GM23338 (cell line): ENCODE data around the gene BRD9. TPM values are rescaled to one million over a fixed set of nuclear protein-coding genes. Genes with fewer than 3 reads are reported as not detected.

Experiments
- ATAC-seq: fragments of 200-7000 bp; cut with Tn5 transposase; 3 replicates; pipeline ENCODE4 v1.9.1; 2020
- DNase-seq: peaks from one replicate; pipeline ENCODE4 v3.0.0-alpha.2; 2015; ENCODE audit warnings: low spot score
- H2AFZ ChIP-seq: fragments of 200-600 bp; sonication (generic); 2 replicates; pipeline ENCODE4 v1.8.0; 2016; ENCODE audit warnings: antibody characterized with exemption, mild to moderate bottlenecking, moderate library complexity
- H3F3A ChIP-seq: fragments of 200-600 bp; sonication (generic); replicated peaks from 2 replicates; pipeline ENCODE4 v1.8.0; 2017; ENCODE audit warnings: antibody characterized with exemption, mixed run types, low read depth
- H3K27ac ChIP-seq: fragments of 200-600 bp; sonication (generic); 2 replicates; pipeline ENCODE4 v1.6.1; 2016; ENCODE audit warnings: low read depth
- H3K27me3 ChIP-seq: fragments of 200-600 bp; sonication (generic); 2 replicates; pipeline ENCODE4 v1.8.0; 2016; ENCODE audit warnings: mild to moderate bottlenecking, mixed run types, moderate library complexity; ENCODE audit not compliant: insufficient read depth
- H3K36me3 ChIP-seq: fragments of 200-600 bp; sonication (generic); 2 replicates; pipeline ENCODE4 v1.8.0; 2016; ENCODE audit warnings: mild to moderate bottlenecking; ENCODE audit not compliant: insufficient read depth
- H3K4me1 ChIP-seq: fragments of 200-600 bp; sonication (generic); 2 replicates; pipeline ENCODE4 v1.8.0; 2016; ENCODE audit warnings: mild to moderate bottlenecking, moderate library complexity; ENCODE audit not compliant: insufficient read depth
- H3K4me2 ChIP-seq: fragments of 200-600 bp; sonication (generic); 2 replicates; pipeline ENCODE4 v1.7.1; 2017; ENCODE audit warnings: mixed run types
- H3K4me3 ChIP-seq: fragments of 200-600 bp; sonication (generic); 2 replicates; pipeline ENCODE4 v1.6.1; 2016; ENCODE audit warnings: mixed run types
- H3K79me2 ChIP-seq: fragments of 200-600 bp; sonication (generic); replicated peaks from 2 replicates; pipeline ENCODE4 v1.8.0; 2017; ENCODE audit warnings: mild to moderate bottlenecking; ENCODE audit not compliant: insufficient read depth
- H3K9me2 ChIP-seq: fragments of 200-600 bp; sonication (generic); 2 replicates; pipeline ENCODE4 v1.8.0; 2017; ENCODE audit not compliant: insufficient read depth
- H4K20me1 ChIP-seq: fragments of 200-600 bp; sonication (generic); replicated peaks from 2 replicates; pipeline ENCODE4 v1.8.0; 2017; ENCODE audit warnings: mild to moderate bottlenecking; ENCODE audit not compliant: insufficient read depth
- H3K27ac Mint-ChIP-seq: 2 replicates; pipeline ENCODE4 v1.8.0; 2020; ENCODE audit warnings: inconsistent platforms, mild to moderate bottlenecking, moderate library complexity, mixed read lengths
- H3K27me3 Mint-ChIP-seq: 3 replicates; pipeline ENCODE4 v1.8.0; 2022; ENCODE audit warnings: low read depth, mild to moderate bottlenecking, moderate library complexity, mixed read lengths, inconsistent platforms; ENCODE audit not compliant: insufficient read depth, poor library complexity
- H3K36me3 Mint-ChIP-seq: 3 replicates; pipeline ENCODE4 v1.8.0; 2021; ENCODE audit warnings: low read depth, mild to moderate bottlenecking, inconsistent platforms, moderate library complexity, mixed read lengths
- H3K4me1 Mint-ChIP-seq: 3 replicates; pipeline ENCODE4 v1.8.0; 2020; ENCODE audit warnings: mild to moderate bottlenecking, inconsistent platforms, mixed read lengths
- H3K4me3 Mint-ChIP-seq: 3 replicates; pipeline ENCODE4 v1.8.0; 2021; ENCODE audit warnings: moderate library complexity, mild to moderate bottlenecking, inconsistent platforms, mixed read lengths
- H3K9me3 Mint-ChIP-seq: 3 replicates; pipeline ENCODE4 v1.8.0; 2020; ENCODE audit warnings: moderate library complexity, mild to moderate bottlenecking, inconsistent platforms, mixed read lengths
- CREB1 ChIP-seq: fragments of 250-450 bp; sonication (Bioruptor Pico); IDR thresholded peaks from 2 replicates; pipeline ENCODE4 v1.5.0; 2020; ENCODE audit warnings: low read depth, mild to moderate bottlenecking, moderate library complexity
- CTCF ChIP-seq, 2 experiments: fragments of 200-600 bp in 1 of 2; sonication (generic) in 1 of 2; conservative IDR thresholded peaks; 2 replicates each; pipeline versions ENCODE4 v1.5.1 to v1.6.1; 2016 to 2017; ENCODE audit warnings: antibody characterized with exemption in 2 of 2, low read depth in 2 of 2, mild to moderate bottlenecking in 2 of 2, moderate library complexity in 1 of 2
- ETS1 ChIP-seq: IDR thresholded peaks from 2 replicates; pipeline ENCODE4 v1.6.1; 2016; ENCODE audit warnings: antibody characterized with exemption
- EZH2 ChIP-seq: fragments of 200-600 bp; sonication (generic); IDR thresholded peaks from one replicate; pipeline ENCODE4 v1.8.0; 2017; ENCODE audit warnings: antibody characterized with exemption, mild to moderate bottlenecking, low read depth; ENCODE audit not compliant: unreplicated experiment
- EZH2phosphoT487 ChIP-seq: fragments of 200-600 bp; sonication (generic); IDR thresholded peaks from one replicate; pipeline ENCODE4 v1.8.1; 2018; ENCODE audit warnings: antibody characterized with exemption; ENCODE audit not compliant: unreplicated experiment
- JUNB ChIP-seq: IDR thresholded peaks from one replicate; pipeline ENCODE4 v1.6.1; 2016; ENCODE audit warnings: antibody characterized with exemption; ENCODE audit not compliant: unreplicated experiment
- NANOG ChIP-seq: IDR thresholded peaks from 2 replicates; pipeline ENCODE4 v1.6.1; 2016; ENCODE audit warnings: antibody characterized with exemption, borderline replicate concordance
- POLR2AphosphoS5 ChIP-seq: IDR thresholded peaks from 2 replicates; pipeline ENCODE4 v1.6.1; 2016; ENCODE audit warnings: antibody characterized with exemption, low read depth
- REST ChIP-seq: IDR thresholded peaks from one replicate; pipeline ENCODE4 v1.6.1; 2018; ENCODE audit warnings: antibody characterized with exemption; ENCODE audit not compliant: unreplicated experiment
- STAT1 ChIP-seq: IDR thresholded peaks from one replicate; pipeline ENCODE4 v1.6.1; 2016; ENCODE audit warnings: antibody characterized with exemption; ENCODE audit not compliant: unreplicated experiment
- ZNF114 ChIP-seq: fragments of 250-450 bp; sonication (Bioruptor Pico); IDR thresholded peaks from 2 replicates; pipeline ENCODE4 v1.5.0; 2020; ENCODE audit warnings: mild to moderate bottlenecking, moderate library complexity
- ZNF331 ChIP-seq: fragments of 250-450 bp; sonication (Bioruptor Pico); IDR thresholded peaks from 2 replicates; pipeline ENCODE4 v1.5.0; 2020; ENCODE audit warnings: low read depth, mild to moderate bottlenecking, moderate library complexity
- ZNF462 ChIP-seq: fragments of 250-450 bp; sonication (Bioruptor Pico); IDR thresholded peaks from 2 replicates; pipeline ENCODE4 v1.5.0; 2020; ENCODE audit warnings: mild to moderate bottlenecking, moderate library complexity
- polyA plus RNA-seq: library from polyadenylated mRNA; unstranded; fragments of >200 nt; fragmentation: Nextera tagmentation; extraction: Ambion mirVana; gene quantifications from 2 replicates; pipeline ENCODE4 v1.2.1, GENCODE V29; 2016
- total RNA-seq: library from RNA; depleted of rRNA; stranded (reverse); fragments of >200 nt; shearing (Covaris generic); gene quantifications from 2 replicates; pipeline ENCODE4 v1.2.3, GENCODE V29; 2014

BRD9 gene
- total and polyA plus RNA-seq, 2 experiments from 2014 or later = 32.9 to 54.7 TPM

GRCh38 chr5:849651-850301, 42.8 kb downstream of the BRD9 start:
- H3K4me3 ChIP-seq = no peak overlapping the region
- H2AFZ ChIP-seq = no peak overlapping the region
- H3K27me3 Mint-ChIP-seq = peaks cover 9% of the 10 kb centered on the region
- no peaks in the 10 kb centered on the region; the same call in 2 of the 3 replicates for H3K9me3 Mint-ChIP-seq
- no peaks in the 10 kb centered on the region for H3K36me3 ChIP-seq
- H3K79me2 ChIP-seq = no peaks in the 10 kb centered on the region
- no peak overlapping the region for H3K27ac ChIP-seq
- peaks cover 4% of the 10 kb centered on the region; the same call in 1 of the 3 replicates for H3K4me1 Mint-ChIP-seq
- DNase-seq (peak; percentile 35), ATAC-seq (no peak; the same call in 2 of the 3 replicates)
- peaks cover 11% of the 10 kb centered on the region; the same call in 2 of the 3 replicates for H3K36me3 Mint-ChIP-seq
- H3F3A ChIP-seq = no peaks in the 10 kb centered on the region
- TF ChIP-seq JUNB (no peak), ZNF114 (CRISPR knock-in tag) (no peak), CTCF (conservative IDR thresholded peaks at IDR 0.05; ENCODE audit: low read depth in 2 of 2) (no peak), ZNF462 (CRISPR knock-in tag) (no peak), STAT1 (no peak), EZH2 (no peak), REST (no peak), NANOG (no peak), CREB1 (CRISPR knock-in tag) (no peak), POLR2AphosphoS5 (no peak), ETS1 (no peak), EZH2phosphoT487 (no peak), ZNF331 (CRISPR knock-in tag) (no peak)
- no peak overlapping the region for H3K4me3 Mint-ChIP-seq
- H4K20me1 ChIP-seq = no peaks in the 10 kb centered on the region
- no peak overlapping the region for H3K27ac Mint-ChIP-seq
- no peaks in the 10 kb centered on the region for H3K9me2 ChIP-seq
- H3K4me2 ChIP-seq = no peak overlapping the region
- H3K4me1 ChIP-seq = no peaks in the 10 kb centered on the region
- no peaks in the 10 kb centered on the region for H3K27me3 ChIP-seq
